G401 (cell line): ENCODE data around the gene EDIL3. TPM values are rescaled to one million over a fixed set of nuclear protein-coding genes. Genes with fewer than 3 reads are reported as not detected.
"Not testable (repeated sequence)": the region's sequence is repeated elsewhere in the genome, so short reads cannot be mapped to it uniquely, and the experiment has no call there.

ENCODE experiments used
- DNase-seq: peaks from one replicate; pipeline ENCODE4 v3.0.0-alpha.2; 2015; ENCODE audit warnings: low spot score
- in situ Hi-C: cut with HindIII; loops from 2 replicates; pipeline ENCODE4 v1.10.0; 2016; ENCODE audit warnings: low sequenced_read_pairs, mixed read lengths
- total RNA-seq: library from RNA; depleted of rRNA; stranded (reverse); fragments of >200 nt; shearing (Covaris generic); gene quantifications from 2 replicates; pipeline ENCODE4 v1.2.3, GENCODE V29; 2014

The EDIL3 gene
- total RNA-seq, 1 experiment from 2014 or later: not detected

GRCh38 chr5:84028093-84028492, 356.6 kb downstream of the EDIL3 start:
- DNase-seq: no peak
- in situ Hi-C loops: no loop called here

DNA sequence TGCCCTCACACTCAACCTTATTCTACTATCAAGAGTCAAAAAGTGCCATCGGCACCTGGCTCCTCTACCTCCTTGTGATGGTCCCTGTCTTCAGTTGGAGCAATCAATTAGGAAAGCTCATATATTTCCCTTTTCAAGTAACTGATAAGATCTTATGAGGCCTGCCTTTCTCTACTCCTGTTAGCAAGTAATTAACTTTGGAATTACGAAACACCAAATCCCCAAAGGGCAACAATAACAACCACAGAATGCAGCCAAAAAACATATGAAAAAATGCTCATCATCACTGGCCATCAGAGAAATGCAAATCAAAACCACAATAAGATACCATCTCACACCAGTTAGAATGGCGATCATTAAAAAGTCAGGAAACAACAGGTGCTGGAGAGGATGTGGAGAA, 366.2 kb downstream of the EDIL3 start:
- in situ Hi-C loops, DNase-seq: not testable (repeated sequence)

DNA sequence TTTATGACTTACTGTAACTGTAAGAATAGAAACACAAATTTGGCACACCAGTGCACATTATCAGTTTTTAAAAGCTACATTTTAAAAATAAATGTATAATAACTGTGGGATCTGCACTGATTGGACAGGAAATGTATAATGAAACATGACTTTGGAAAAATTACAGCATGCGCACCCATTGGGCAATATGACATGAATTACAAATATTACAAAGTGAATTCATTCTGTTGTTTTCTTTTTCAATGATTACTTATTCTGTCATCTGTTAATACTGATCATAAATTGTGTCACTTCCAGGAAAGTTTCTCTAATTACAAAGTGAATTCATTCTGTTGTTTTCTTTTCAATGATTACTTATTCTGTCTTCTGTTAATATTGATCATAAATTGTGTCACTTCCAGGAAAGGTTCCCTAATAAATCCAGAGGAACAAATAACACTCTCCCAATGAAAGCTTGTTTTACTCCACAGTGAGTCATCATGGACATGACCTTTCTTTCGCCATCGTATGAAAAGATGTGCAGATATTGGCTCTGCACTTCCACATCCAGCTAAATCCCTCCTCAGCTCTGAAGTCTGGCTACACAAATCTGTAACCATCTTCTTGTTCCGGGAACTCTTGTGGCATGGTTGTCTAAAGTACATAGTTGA, 367.0 kb downstream of the EDIL3 start:
- DNase-seq: no peak
- in situ Hi-C loops: no loop called here

GRCh38 chr5:84016085-84016484, 368.6 kb downstream of the EDIL3 start:
- in situ Hi-C loops: no loop called here
- no peak for DNase-seq

- in situ Hi-C loops: no loop called here
Observed at GRCh38 chr5:84014966-84015365, 369.7 kb downstream of the EDIL3 start.

GRCh38 chr5:83993803-83994202, 390.9 kb downstream of the EDIL3 start:
- DNase-seq: no peak
- in situ Hi-C loops: no loop called here

More at GRCh38 chr5:84014966-84015365, 369.7 kb downstream of the EDIL3 start:
- no peak for DNase-seq

DNA sequence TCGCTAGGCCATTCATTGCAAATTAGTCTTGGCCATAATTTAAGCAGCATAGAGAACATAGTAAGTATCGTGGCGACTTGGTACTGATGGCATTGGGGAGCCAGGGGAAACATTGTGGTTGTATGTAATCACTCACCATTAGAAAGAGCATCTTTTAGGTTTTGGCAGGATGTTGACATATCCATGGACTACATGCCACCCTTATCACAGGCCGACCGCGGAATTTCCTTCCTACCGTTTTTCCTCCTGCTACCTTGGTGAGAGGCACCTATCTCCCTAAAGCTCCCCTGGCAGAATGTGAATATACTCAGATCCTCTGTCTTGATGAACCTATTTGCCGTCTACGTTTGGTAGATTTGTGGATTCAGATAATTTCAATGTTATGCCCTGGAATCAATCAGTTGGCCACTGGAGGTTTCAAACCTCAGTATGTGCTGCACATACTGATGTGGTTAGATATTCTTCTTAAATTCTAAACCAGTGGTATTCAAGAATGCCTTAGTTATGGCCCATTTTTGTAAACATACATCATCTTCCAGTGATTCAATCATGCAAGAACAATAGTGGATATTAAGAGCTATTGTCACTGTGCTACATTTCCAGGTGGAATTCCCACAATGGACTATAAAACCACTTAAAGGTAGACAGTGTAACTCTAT, 393.0 kb downstream of the EDIL3 start:
- in situ Hi-C loops: no loop called here
- DNase-seq: no peak

- in situ Hi-C loops: no loop called here
- DNase-seq: no peak
Observed at GRCh38 chr5:83988293-83988685, 396.4 kb downstream of the EDIL3 start.

GRCh38 chr5:83987513-83988292, 397.0 kb downstream of the EDIL3 start:
- no peak for DNase-seq
- in situ Hi-C loops: no loop called here

- in situ Hi-C loops: no loop called here
- DNase-seq: no peak
Observed at GRCh38 chr5:83983852-83984251, 400.8 kb downstream of the EDIL3 start.

- DNase-seq: no peak
- in situ Hi-C loops: no loop called here
Observed at GRCh38 chr5:83973925-83974815, 410.5 kb downstream of the EDIL3 start.

- DNase-seq: no peak
Observed at GRCh38 chr5:83972909-83973308, 411.8 kb downstream of the EDIL3 start.

GRCh38 chr5:83972236-83972635, 412.4 kb downstream of the EDIL3 start:
- in situ Hi-C loops: no loop called here
- DNase-seq: no peak

More at GRCh38 chr5:83972909-83973308, 411.8 kb downstream of the EDIL3 start:
- in situ Hi-C loops: no loop called here

DNA sequence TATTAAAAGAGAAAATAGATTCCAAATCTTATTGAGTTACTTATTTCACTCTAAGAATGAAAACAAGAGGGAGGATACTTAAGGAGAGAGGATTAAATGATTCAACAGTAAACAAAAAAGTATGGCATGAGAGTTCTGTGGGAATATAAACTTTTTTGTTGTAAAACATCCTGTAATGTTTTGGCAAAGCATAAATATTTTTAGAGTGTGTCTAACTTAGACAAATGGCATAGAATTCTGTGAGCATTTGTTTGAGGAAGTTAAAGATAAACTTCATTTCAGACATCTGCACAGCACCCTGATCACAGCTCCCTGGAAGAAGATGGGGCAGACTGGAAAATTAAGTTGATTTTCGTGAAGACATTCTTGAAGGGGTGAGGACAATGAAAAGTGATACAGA, 417.3 kb downstream of the EDIL3 start:
- DNase-seq: no peak
- in situ Hi-C loops: no loop called here

GRCh38 chr5:83965441-83965840, 419.2 kb downstream of the EDIL3 start:
- no peak for DNase-seq
- in situ Hi-C loops: no loop called here

GRCh38 chr5:83964271-83964670, 420.4 kb downstream of the EDIL3 start:
- in situ Hi-C loops: no loop called here

GRCh38 chr5:83957188-83957587, 427.5 kb downstream of the EDIL3 start:
- in situ Hi-C loops: no loop called here
- no peak for DNase-seq

More at GRCh38 chr5:83964271-83964670, 420.4 kb downstream of the EDIL3 start:
- no peak for DNase-seq

GRCh38 chr5:83956386-83956785, 428.3 kb downstream of the EDIL3 start:
- DNase-seq: no peak
- in situ Hi-C loops: no loop called here

- DNase-seq: no peak
- in situ Hi-C loops: no loop called here
Observed at GRCh38 chr5:83955916-83956315, 428.8 kb downstream of the EDIL3 start.
